Hepatocyte (in vitro differentiated cells): ENCODE results near the gene PLXDC1. TPM values are rescaled to one million over a fixed set of nuclear protein-coding genes. Genes with fewer than 3 reads are reported as not detected.

Experiments used
- DNase-seq: peaks from one replicate; pipeline ENCODE4 v3.0.0-alpha.2; 2016; ENCODE audit warnings: low spot score
- H2AFZ ChIP-seq: fragments of 200-600 bp; sonication (generic); 2 replicates; pipeline ENCODE4 v1.6.0; 2016; ENCODE audit warnings: antibody characterized with exemption, mild to moderate bottlenecking
- H3K27ac ChIP-seq: fragments of 200-600 bp; sonication (generic); 2 replicates; pipeline ENCODE4 v1.5.1; 2016; ENCODE audit warnings: mild to moderate bottlenecking
- H3K27me3 ChIP-seq: fragments of 200-600 bp; sonication (generic); 2 replicates; pipeline ENCODE4 v1.6.1; 2016
- H3K36me3 ChIP-seq: fragments of 200-600 bp; sonication (generic); replicated peaks from 2 replicates; pipeline ENCODE4 v1.5.1; 2016; ENCODE audit warnings: low read depth; ENCODE audit not compliant: insufficient read depth
- H3K4me1 ChIP-seq: fragments of 200-600 bp; sonication (generic); 2 replicates; pipeline ENCODE4 v1.5.1; 2016; ENCODE audit warnings: mild to moderate bottlenecking, moderate library complexity; ENCODE audit not compliant: insufficient read depth
- H3K4me2 ChIP-seq: fragments of 200-600 bp; sonication (generic); 2 replicates; pipeline ENCODE4 v1.6.0; 2016
- H3K4me3 ChIP-seq: fragments of 200-600 bp; sonication (generic); 2 replicates; pipeline ENCODE4 v1.5.1; 2016; ENCODE audit warnings: mild to moderate bottlenecking
- H3K79me2 ChIP-seq: fragments of 200-600 bp; sonication (generic); 2 replicates; pipeline ENCODE4 v1.6.0; 2017; ENCODE audit warnings: mild to moderate bottlenecking
- H3K9me2 ChIP-seq: fragments of 200-600 bp; sonication (generic); replicated peaks from 2 replicates; pipeline ENCODE4 v1.6.0; 2017; ENCODE audit warnings: mild to moderate bottlenecking; ENCODE audit not compliant: insufficient read depth
- H3K9me3 ChIP-seq: fragments of 200-600 bp; sonication (generic); 2 replicates; pipeline ENCODE4 v1.5.1; 2016; ENCODE audit warnings: low read depth, mild to moderate bottlenecking
- H4K20me1 ChIP-seq: fragments of 200-600 bp; sonication (generic); 2 replicates; pipeline ENCODE4 v1.6.0; 2016; ENCODE audit warnings: mild to moderate bottlenecking; ENCODE audit not compliant: insufficient read depth, poor library complexity, severe bottlenecking
- EZH2 ChIP-seq: fragments of 200-600 bp; sonication (generic); IDR thresholded peaks from 2 replicates; pipeline ENCODE4 v1.6.1; 2016; ENCODE audit warnings: antibody characterized with exemption, mild to moderate bottlenecking, borderline replicate concordance
- EZH2phosphoT487 ChIP-seq: fragments of 200-600 bp; sonication (generic); IDR thresholded peaks from one replicate; pipeline ENCODE4 v1.6.1; 2018; ENCODE audit warnings: antibody characterized with exemption, mild to moderate bottlenecking, low read depth, moderate library complexity; ENCODE audit not compliant: unreplicated experiment, severe bottlenecking
- WGBS: methylation state at CpG from one replicate; pipeline ENCODE4 v1.1.6; 2016; ENCODE audit warnings: low lambda C conversion rate; ENCODE audit errors: missing lambda C conversion rate; 5-methylcytosine and 5-hydroxymethylcytosine counted together
- polyA plus RNA-seq: library from polyadenylated mRNA; unstranded; fragments of >200 nt; fragmentation: Nextera tagmentation; extraction: Ambion mirVana; gene quantifications from 2 replicates; pipeline ENCODE4 v1.2.1, GENCODE V29; 2016
- total RNA-seq: library from RNA; depleted of rRNA; stranded (reverse); fragments of >200 nt; gene quantifications from 2 replicates; pipeline ENCODE4 v1.2.3, GENCODE V29; 2014
- TF ChIP-seq, protein P1 (sequence below): fragments of 200-600 bp; sonication (generic); IDR thresholded peaks from 2 replicates; pipeline ENCODE4 v1.5.1; 2016; ENCODE audit warnings: antibody characterized with exemption, mild to moderate bottlenecking; ENCODE audit not compliant: poor library complexity

The PLXDC1 gene
- total and polyA plus RNA-seq, 2 experiments from 2014 or later, result 3.9 to 4.1 TPM

- Histone ChIP-seq H3K4me1 (no peaks in the 10 kb centered on the region), H3K36me3 (no peaks in the 10 kb centered on the region), H3K4me3 (no peak overlapping the region), H3K9me3 (no peaks in the 10 kb centered on the region), H3K27ac (no peak overlapping the region), H3K27me3 (peaks cover 13% of the 10 kb centered on the region), H4K20me1 (no peaks in the 10 kb centered on the region), H3K9me2 (no peaks in the 10 kb centered on the region), H3K79me2 (no peaks in the 10 kb centered on the region), H2AFZ (peak overlapping the region; percentile 41), H3K4me2 (peak overlapping the region; percentile 93)
- WGBS, result 20% methylated on average over 44 of the region's 51 CpGs
- TF ChIP-seq EZH2phosphoT487, result no peak
- peak; percentile 34 for TF ChIP-seq EZH2
- TF ChIP-seq, protein P1, sequence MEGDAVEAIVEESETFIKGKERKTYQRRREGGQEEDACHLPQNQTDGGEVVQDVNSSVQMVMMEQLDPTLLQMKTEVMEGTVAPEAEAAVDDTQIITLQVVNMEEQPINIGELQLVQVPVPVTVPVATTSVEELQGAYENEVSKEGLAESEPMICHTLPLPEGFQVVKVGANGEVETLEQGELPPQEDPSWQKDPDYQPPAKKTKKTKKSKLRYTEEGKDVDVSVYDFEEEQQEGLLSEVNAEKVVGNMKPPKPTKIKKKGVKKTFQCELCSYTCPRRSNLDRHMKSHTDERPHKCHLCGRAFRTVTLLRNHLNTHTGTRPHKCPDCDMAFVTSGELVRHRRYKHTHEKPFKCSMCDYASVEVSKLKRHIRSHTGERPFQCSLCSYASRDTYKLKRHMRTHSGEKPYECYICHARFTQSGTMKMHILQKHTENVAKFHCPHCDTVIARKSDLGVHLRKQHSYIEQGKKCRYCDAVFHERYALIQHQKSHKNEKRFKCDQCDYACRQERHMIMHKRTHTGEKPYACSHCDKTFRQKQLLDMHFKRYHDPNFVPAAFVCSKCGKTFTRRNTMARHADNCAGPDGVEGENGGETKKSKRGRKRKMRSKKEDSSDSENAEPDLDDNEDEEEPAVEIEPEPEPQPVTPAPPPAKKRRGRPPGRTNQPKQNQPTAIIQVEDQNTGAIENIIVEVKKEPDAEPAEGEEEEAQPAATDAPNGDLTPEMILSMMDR, result no peak
- DNase-seq, result no peak
Measured at GRCh38 chr17:39165178-39165840, 13.9 kb upstream of the PLXDC1 start.

DNA sequence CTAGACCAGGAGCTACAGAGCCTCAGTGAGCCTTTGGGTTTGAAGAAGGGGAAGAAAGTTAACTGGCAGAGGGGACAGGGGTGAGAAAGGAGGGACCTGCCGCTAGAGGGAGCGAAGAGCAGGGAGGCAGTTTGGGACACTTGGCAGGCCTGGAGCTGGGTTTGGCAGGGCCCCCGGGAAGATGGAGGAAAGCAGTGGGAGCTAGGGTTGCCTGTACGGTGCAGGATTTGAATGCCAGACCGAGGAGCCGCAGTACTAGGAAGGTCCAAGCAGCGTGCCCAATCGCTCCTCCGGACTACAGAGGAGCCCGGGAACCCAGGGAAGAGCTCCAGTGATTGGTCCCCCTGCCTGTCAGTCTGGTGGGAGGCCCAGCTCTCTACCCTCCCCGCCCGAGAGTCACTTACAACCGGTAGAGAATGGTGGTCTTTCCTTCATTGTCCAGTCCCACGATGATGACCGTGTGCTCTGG is 13.3 kb upstream of the PLXDC1 start:
- no peaks in the 10 kb centered on the region for H3K36me3 ChIP-seq
- H3K27me3 ChIP-seq, result peaks cover 13% of the 10 kb centered on the region
- H3K4me2 ChIP-seq, result peak overlapping the region; percentile 93
- no peaks in the 10 kb centered on the region for H3K9me2 ChIP-seq
- no peaks in the 10 kb centered on the region for H4K20me1 ChIP-seq
- H3K4me1 ChIP-seq, result no peaks in the 10 kb centered on the region
- WGBS, result 1% methylated on average over 15 of the region's 15 CpGs
- TF ChIP-seq, protein P1, result peak; percentile 68
- TF ChIP-seq EZH2, result no peak
- peak overlapping the region; percentile 41 for H2AFZ ChIP-seq
- no peak overlapping the region for H3K4me3 ChIP-seq
- H3K27ac ChIP-seq, result no peak overlapping the region
- H3K79me2 ChIP-seq, result no peaks in the 10 kb centered on the region
- H3K9me3 ChIP-seq, result no peaks in the 10 kb centered on the region
- peak; percentile 81 for DNase-seq

GRCh38 chr17:39161962-39162361 is 10.5 kb upstream of the PLXDC1 start:
- Histone ChIP-seq H3K27me3 (peaks cover 13% of the 10 kb centered on the region), H3K79me2 (no peaks in the 10 kb centered on the region), H3K27ac (no peak overlapping the region), H3K9me3 (no peaks in the 10 kb centered on the region), H3K36me3 (no peaks in the 10 kb centered on the region), H3K4me1 (no peaks in the 10 kb centered on the region), H3K4me3 (no peak overlapping the region), H2AFZ (no peak overlapping the region), H4K20me1 (no peaks in the 10 kb centered on the region), H3K4me2 (no peak overlapping the region), H3K9me2 (no peaks in the 10 kb centered on the region)
- 91% methylated on average over 2 of the region's 2 CpGs for WGBS
- no peak for TF ChIP-seq EZH2phosphoT487
- TF ChIP-seq, protein P1, result no peak
- no peak for TF ChIP-seq EZH2
- no peak for DNase-seq
